Nephron (organoid): ENCODE measurements around the gene BRD7.

ENCODE experiments used
- H3K27ac Mint-ChIP-seq, 3 experiments: 2 replicates each; pipeline ENCODE4 v1.8.0; 2020; ENCODE audit warnings: mixed read lengths in 3 of 3, mild to moderate bottlenecking in 2 of 3, moderate library complexity in 1 of 3
- H3K27me3 Mint-ChIP-seq: 2 replicates; pipeline ENCODE4 v1.8.0; 2021; ENCODE audit warnings: low read depth, mild to moderate bottlenecking, moderate library complexity, mixed read lengths
- H3K36me3 Mint-ChIP-seq: 2 replicates; pipeline ENCODE4 v1.8.0; 2020; ENCODE audit warnings: low read depth, mixed read lengths
- H3K4me1 Mint-ChIP-seq: 2 replicates; pipeline ENCODE4 v1.8.0; 2020; ENCODE audit warnings: mixed read lengths
- H3K4me3 Mint-ChIP-seq, 3 experiments: 2 replicates each; pipeline ENCODE4 v1.8.0; 2020; ENCODE audit warnings: mild to moderate bottlenecking in 3 of 3, mixed read lengths in 3 of 3, moderate library complexity in 2 of 3
- H3K9me3 Mint-ChIP-seq: 2 replicates; pipeline ENCODE4 v1.8.0; 2020; ENCODE audit warnings: mixed read lengths
- CTCF ChIP-seq, 3 experiments: fragments of 200-600 bp; sonication (generic); IDR thresholded peaks; one replicate each; pipeline ENCODE4 v1.5.0; 2021; ENCODE audit warnings: antibody characterized with exemption in 3 of 3; ENCODE audit not compliant: unreplicated experiment in 3 of 3

BRD7 gene

GRCh38 chr16:50316102-50316847 lies 52.5 kb downstream of the BRD7 start:
- TF ChIP-seq CTCF (IDR thresholded peaks at IDR 0.05; ENCODE audit: unreplicated experiment in 3 of 3): no peak
- Mint-ChIP-seq H3K4me3 (no peak overlapping the region), H3K36me3 (peaks cover 64% of the 10 kb centered on the region), H3K4me1 (no peaks in the 10 kb centered on the region), H3K27me3 (no peaks in the 10 kb centered on the region), H3K9me3 (no peaks in the 10 kb centered on the region), H3K27ac (peak overlapping the region in 1 of 3 experiments; percentile 85)

GRCh38 chr16:50315346-50315997 lies 53.3 kb downstream of the BRD7 start:
- no peaks in the 10 kb centered on the region for H3K4me1 Mint-ChIP-seq
- peak overlapping the region in 1 of 3 experiments; percentile 85 for H3K27ac Mint-ChIP-seq
- H3K36me3 Mint-ChIP-seq: peaks cover 57% of the 10 kb centered on the region
- no peak overlapping the region for H3K4me3 Mint-ChIP-seq
- H3K9me3 Mint-ChIP-seq: no peaks in the 10 kb centered on the region
- no peak for TF ChIP-seq CTCF (IDR thresholded peaks at IDR 0.05; ENCODE audit: unreplicated experiment in 3 of 3)
- no peaks in the 10 kb centered on the region for H3K27me3 Mint-ChIP-seq

- Mint-ChIP-seq H3K4me3 (no peak overlapping the region), H3K27me3 (no peaks in the 10 kb centered on the region), H3K4me1 (no peaks in the 10 kb centered on the region), H3K9me3 (no peaks in the 10 kb centered on the region), H3K27ac (peak overlapping the region in 1 of 3 experiments; percentile 11), H3K36me3 (peaks cover 50% of the 10 kb centered on the region)
- TF ChIP-seq CTCF (IDR thresholded peaks at IDR 0.05; ENCODE audit: unreplicated experiment in 3 of 3): no peak
Observed at GRCh38 chr16:50314665-50315064, 54.1 kb downstream of the BRD7 start.

GRCh38 chr16:50313596-50314478 lies 55.0 kb downstream of the BRD7 start:
- Mint-ChIP-seq H3K27ac (peak overlapping the region in 1 of 3 experiments; percentile 11), H3K9me3 (no peaks in the 10 kb centered on the region)
- no peak for TF ChIP-seq CTCF (IDR thresholded peaks at IDR 0.05; ENCODE audit: unreplicated experiment in 3 of 3)

GRCh38 chr16:50311891-50312501 lies 56.8 kb downstream of the BRD7 start:
- Mint-ChIP-seq H3K4me3 (no peak overlapping the region), H3K4me1 (no peaks in the 10 kb centered on the region), H3K36me3 (peaks cover 31% of the 10 kb centered on the region), H3K27ac (no peak overlapping the region), H3K9me3 (no peaks in the 10 kb centered on the region), H3K27me3 (no peaks in the 10 kb centered on the region)
- TF ChIP-seq CTCF (IDR thresholded peaks at IDR 0.05; ENCODE audit: unreplicated experiment in 3 of 3): no peak

More at GRCh38 chr16:50313596-50314478, 55.0 kb downstream of the BRD7 start:
- H3K4me3 Mint-ChIP-seq: no peak overlapping the region
- no peaks in the 10 kb centered on the region for H3K4me1 Mint-ChIP-seq
- no peaks in the 10 kb centered on the region for H3K27me3 Mint-ChIP-seq
- H3K36me3 Mint-ChIP-seq: peaks cover 44% of the 10 kb centered on the region
